Germinal center (tissue), 1 donor: ENCODE data around the gene WDR26.
"Not testable (repeated sequence)": the region's sequence is repeated elsewhere in the genome, so short reads cannot be mapped to it uniquely, and the experiment has no call there.

Experiments
- DNase-seq: peaks from one replicate; pipeline ENCODE4 v3.0.0; 2012; ENCODE audit warnings: mixed read lengths, low spot score

WDR26 gene

DNA sequence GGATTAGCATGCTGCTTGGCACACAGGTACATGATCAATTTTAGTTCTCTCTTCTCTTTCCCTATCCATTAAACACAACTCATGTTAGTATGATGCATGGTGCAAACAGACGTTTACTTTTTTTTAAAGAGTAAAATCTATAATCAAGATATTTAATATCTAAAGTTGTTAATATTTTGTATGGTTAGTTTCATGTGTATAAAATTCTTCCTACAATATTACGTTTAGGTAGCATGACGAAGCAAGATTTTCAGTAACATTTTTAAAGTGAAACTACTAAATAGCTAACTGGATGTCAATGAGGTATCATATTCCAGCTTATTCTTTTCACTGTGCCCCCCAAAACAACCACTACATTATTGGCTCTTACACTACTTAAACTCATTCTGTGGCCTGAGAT, 41.3 kb downstream of the WDR26 start:
- no peak for DNase-seq

DNA sequence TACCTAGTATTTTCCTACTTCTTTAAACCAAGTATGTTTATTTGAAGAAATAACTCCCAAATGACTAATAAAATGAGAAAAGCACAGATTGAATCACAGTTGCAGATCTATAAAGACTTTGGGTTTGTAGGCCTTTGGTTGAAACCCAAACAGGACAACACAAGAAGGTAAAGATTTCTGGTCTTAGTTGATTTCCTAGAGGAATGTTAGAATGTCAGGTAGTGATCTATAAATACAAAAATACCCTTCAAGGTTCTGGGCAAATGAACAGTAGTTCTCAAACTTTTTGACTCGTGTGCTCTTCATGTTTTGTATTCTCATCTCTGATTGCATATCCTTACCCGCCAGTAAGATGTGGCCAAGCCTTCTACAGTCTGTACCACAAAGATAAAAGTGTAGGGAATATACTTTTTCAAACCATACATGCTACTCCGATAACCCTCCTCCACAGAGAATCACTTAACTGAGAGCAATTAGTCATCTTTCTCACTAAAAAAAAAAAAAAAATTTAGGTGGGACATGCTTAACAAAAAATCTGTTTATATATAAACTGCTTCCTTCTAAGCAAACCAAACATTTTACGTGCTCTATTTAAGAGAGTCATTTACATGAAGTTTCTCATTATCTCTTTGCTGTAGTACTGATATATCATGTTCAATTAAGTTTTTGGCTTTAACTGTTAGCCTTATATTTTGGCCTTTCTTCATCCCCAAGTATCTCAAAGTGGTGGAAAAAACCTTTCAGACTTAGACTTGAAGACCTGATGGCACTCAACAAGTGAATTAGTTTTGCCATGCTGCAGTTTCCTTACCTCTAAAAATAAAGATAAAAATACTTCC, 42.0 kb downstream of the WDR26 start:
- DNase-seq, result no peak

- no peak for DNase-seq
Measured at GRCh38 chr1:224390517-224390916, 44.1 kb downstream of the WDR26 start.

- DNase-seq, result no peak
Measured at GRCh38 chr1:224387943-224388342, 46.7 kb downstream of the WDR26 start.

DNA sequence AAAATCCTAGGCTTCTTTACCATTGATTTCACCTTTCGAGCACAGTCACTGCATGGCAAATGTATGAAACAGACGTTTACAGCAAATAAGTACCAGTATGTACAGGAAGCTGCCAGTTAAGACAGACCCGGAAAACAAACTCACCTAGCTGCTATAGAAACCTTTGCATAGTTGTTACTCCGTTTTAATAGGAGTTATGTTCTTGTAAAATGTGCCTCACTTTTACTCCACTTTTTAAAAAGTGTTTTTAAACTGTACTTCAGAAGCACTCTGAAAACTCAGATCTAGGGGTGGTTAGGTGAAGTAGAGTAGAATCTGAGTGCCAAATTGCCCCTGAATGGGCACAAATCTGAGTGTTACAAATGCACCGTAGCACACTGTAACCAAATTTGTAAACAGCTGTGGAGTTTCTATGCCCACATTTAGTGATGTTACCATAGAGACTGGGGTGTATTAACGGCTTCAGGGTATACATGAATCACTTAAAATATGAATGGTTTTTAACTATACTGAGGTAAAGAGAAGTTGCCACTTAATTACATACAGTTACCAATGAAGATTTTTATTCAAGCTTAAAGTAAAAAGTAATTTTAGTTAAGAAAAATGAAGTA, 47.2 kb downstream of the WDR26 start:
- no peak for DNase-seq

DNA sequence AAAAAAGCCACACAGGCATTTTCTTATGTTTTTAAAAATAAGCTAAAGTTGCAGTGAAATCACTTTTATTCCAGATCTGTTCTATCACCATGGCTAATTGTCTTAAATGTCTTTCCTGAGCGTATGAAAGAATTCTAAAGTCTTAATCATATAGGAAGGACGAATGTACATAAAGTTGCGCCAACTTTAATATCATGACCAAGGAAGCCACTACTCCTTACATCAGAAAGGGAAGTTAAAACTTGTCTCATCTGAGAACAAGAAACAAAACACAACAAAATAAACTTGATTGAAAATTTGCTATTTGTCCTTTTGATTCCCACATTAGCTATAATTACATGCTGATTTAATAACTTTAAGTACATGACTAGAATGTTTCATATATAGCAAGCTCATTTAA, 51.4 kb downstream of the WDR26 start:
- DNase-seq, result no peak

GRCh38 chr1:224381880-224382548, 52.6 kb downstream of the WDR26 start:
- DNase-seq, result no peak

GRCh38 chr1:224380003-224380402, 54.6 kb downstream of the WDR26 start:
- peak; percentile 14 for DNase-seq

GRCh38 chr1:224378855-224379631, 55.6 kb downstream of the WDR26 start:
- peak; percentile 35 for DNase-seq

- no peak for DNase-seq
Measured at GRCh38 chr1:224377676-224378006, 57.0 kb downstream of the WDR26 start.

DNA sequence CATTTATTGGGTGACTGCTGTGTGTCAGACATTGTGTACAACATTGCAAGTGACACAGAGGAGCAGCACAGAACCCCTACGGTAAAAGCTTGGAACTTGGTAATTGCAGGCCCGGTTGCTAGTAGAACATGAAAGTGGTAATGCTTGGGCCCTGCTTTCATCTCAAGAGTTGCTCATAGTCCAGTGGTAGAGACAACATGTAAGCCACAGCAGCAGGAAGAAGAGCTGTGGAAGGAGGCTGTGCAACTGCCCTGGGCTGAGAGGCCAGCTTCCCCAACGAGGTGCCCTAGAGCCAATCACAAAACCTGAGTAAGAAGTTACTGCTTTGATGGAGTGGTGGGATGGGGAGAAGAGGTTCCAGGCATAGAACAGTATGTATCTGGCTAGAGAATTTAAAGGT, 59.5 kb downstream of the WDR26 start:
- no peak for DNase-seq

GRCh38 chr1:224373008-224373590, 61.5 kb downstream of the WDR26 start:
- DNase-seq, result no peak

DNA sequence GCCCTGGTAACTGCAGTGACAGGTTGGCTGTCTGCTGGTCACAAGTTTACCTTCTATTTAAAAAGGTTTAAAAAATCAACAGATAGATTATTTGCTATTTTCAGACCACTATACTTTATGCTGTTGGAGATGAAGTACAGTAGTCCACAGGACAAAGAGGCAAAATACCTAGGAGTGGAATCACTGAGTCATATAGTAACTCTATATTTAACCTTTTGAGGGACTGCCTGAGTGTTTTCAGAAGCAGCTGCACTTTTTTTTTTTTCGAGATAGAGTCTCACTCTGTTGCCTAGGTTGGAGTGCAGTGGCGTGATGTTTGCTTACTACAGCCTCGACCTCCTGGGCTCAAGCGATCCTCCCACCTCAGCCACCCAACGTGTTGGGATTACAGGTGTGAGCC, 66.2 kb downstream of the WDR26 start:
- DNase-seq, result no peak

GRCh38 chr1:224359207-224359606, 75.4 kb downstream of the WDR26 start:
- no peak for DNase-seq

DNA sequence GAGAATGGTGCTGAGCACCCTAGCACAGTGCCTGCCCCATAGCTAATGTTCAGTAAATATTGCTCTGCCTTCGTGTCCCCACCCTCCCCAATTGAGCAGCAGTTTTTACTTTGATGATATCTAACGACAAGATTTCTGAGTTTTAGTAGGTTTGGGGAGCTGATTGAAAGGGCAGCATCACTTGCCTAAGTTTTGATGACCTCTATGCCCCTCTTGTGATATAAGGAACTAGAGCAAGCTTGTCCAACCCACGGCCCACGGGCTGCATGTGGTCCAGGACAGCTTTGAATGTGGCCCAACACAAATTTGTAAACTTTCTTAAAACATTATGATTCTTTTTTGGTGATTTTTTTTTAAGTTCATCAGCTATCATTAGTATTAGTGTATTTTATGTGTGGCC, 76.4 kb downstream of the WDR26 start:
- DNase-seq, result no peak

GRCh38 chr1:224357626-224358124, 76.9 kb downstream of the WDR26 start:
- DNase-seq, result no peak

GRCh38 chr1:224356685-224357625, 77.6 kb downstream of the WDR26 start, which contains the start of gene CNIH4:
Gene CNIH4 (plus strand): TSS chr1:224356879. CDS start chr1:224356925, 46 bp downstream.
- DNase-seq, result peak; percentile 93

- no peak for DNase-seq
Measured at GRCh38 chr1:224353975-224354925, 80.3 kb downstream of the WDR26 start.

DNA sequence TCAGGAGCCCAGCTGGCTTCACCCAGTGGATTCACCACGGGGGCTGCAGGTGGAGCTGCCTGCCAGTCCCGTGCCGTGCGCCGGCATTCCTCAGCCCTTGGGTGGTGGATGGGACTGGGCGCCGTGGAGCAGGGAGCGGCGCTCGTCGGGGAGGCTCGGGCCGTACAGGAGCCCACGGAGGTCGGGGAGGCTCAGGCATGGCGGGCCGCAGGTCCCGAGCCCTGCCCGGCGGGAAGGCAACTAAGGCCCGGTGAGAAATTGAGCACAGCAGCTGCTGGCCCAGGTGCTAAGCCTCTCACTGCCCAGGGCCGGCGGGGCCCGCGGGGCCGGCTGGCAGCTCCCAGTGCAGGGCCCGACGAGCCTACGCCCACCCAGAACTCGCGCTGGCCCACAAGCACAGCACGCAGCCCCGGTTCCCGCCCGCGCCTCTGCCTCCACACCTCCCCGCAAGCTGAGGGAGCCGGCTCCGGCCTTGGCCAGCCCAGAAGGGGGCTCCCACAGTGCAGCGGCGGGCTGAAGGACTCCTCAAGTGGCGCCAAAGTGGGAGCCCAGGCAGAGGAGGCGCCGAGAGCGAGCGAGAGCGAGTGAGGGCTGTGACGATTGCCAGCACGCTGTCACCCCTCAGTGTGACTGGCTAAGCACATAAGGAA, 82.0 kb downstream of the WDR26 start:
- DNase-seq, result not testable (repeated sequence)
